Measurements from ENCODE around the gene SYP.
A peak's percentile ranks its signal among the peaks of the same experiment; 100 is the strongest.

Gene SYP

GRCh38 chrX:49167740-49168108 is 32.3 kb downstream of the SYP start:
- peak overlapping the region; percentile 59 for H3K4me3 ChIP-seq (ENCODE audit: low read depth, low read length)
- H3K27ac ChIP-seq (ENCODE audit: low read depth, low read length) = no peak overlapping the region
- peaks cover 17% of the 10 kb centered on the region; the same call in 1 of the 2 replicates for H3K4me1 ChIP-seq (ENCODE audit: control insufficient read depth, insufficient read depth, low read length)
- H3K27me3 ChIP-seq (ENCODE audit: control insufficient read depth, insufficient read depth, low read length) = peaks cover 31% of the 10 kb centered on the region
- H3K36me3 ChIP-seq (ENCODE audit: control insufficient read depth, insufficient read depth, low read length) = no peaks in the 10 kb centered on the region
- peaks cover 15% of the 10 kb centered on the region; the same call in 1 of the 2 replicates for H3K9me3 ChIP-seq (ENCODE audit: control insufficient read depth, insufficient read depth, low read depth, low read length)
- no peak overlapping the region for H3K9ac ChIP-seq (ENCODE audit: low read length)

- H3K4me1 ChIP-seq (ENCODE audit: control insufficient read depth, insufficient read depth, low read length) = peaks cover 17% of the 10 kb centered on the region; the same call in 1 of the 2 replicates
- H3K27me3 ChIP-seq (ENCODE audit: control insufficient read depth, insufficient read depth, low read length) = peaks cover 30% of the 10 kb centered on the region
- H3K9ac ChIP-seq (ENCODE audit: low read length) = peak overlapping the region; percentile 49
- H3K27ac ChIP-seq (ENCODE audit: low read depth, low read length) = no peak overlapping the region
- H3K36me3 ChIP-seq (ENCODE audit: control insufficient read depth, insufficient read depth, low read length) = no peaks in the 10 kb centered on the region
- peak overlapping the region; percentile 59 for H3K4me3 ChIP-seq (ENCODE audit: low read depth, low read length)
- H3K9me3 ChIP-seq (ENCODE audit: control insufficient read depth, insufficient read depth, low read depth, low read length) = peaks cover 18% of the 10 kb centered on the region; the same call in 1 of the 2 replicates
These were observed 32.9 kb downstream of the SYP start for GRCh38 chrX:49166914-49167739.

GRCh38 chrX:49165901-49166881 is 33.8 kb downstream of the SYP start:
- Histone ChIP-seq H3K9me3 (ENCODE audit: control insufficient read depth, insufficient read depth, low read depth, low read length) (peaks cover 18% of the 10 kb centered on the region; the same call in 1 of the 2 replicates), H3K27me3 (ENCODE audit: control insufficient read depth, insufficient read depth, low read length) (peaks cover 33% of the 10 kb centered on the region), H3K4me1 (ENCODE audit: control insufficient read depth, insufficient read depth, low read length) (peaks cover 17% of the 10 kb centered on the region; the same call in 1 of the 2 replicates), H3K9ac (ENCODE audit: low read length) (peak overlapping the region; percentile 0), H3K27ac (ENCODE audit: low read depth, low read length) (no peak overlapping the region), H3K4me3 (ENCODE audit: low read depth, low read length) (peak overlapping the region; percentile 59), H3K36me3 (ENCODE audit: control insufficient read depth, insufficient read depth, low read length) (no peaks in the 10 kb centered on the region)

GRCh38 chrX:49164589-49165360 is 35.2 kb downstream of the SYP start:
- H3K36me3 ChIP-seq (ENCODE audit: control insufficient read depth, insufficient read depth, low read length) = no peaks in the 10 kb centered on the region
- H3K27me3 ChIP-seq (ENCODE audit: control insufficient read depth, insufficient read depth, low read length) = peaks cover 29% of the 10 kb centered on the region
- peaks cover 18% of the 10 kb centered on the region; the same call in 1 of the 2 replicates for H3K9me3 ChIP-seq (ENCODE audit: control insufficient read depth, insufficient read depth, low read depth, low read length)
- no peak overlapping the region for H3K4me3 ChIP-seq (ENCODE audit: low read depth, low read length)
- H3K27ac ChIP-seq (ENCODE audit: low read depth, low read length) = no peak overlapping the region
- H3K9ac ChIP-seq (ENCODE audit: low read length) = no peak overlapping the region
- peaks cover 17% of the 10 kb centered on the region; the same call in 1 of the 2 replicates for H3K4me1 ChIP-seq (ENCODE audit: control insufficient read depth, insufficient read depth, low read length)

- peak overlapping the region; percentile 65 for H3K9ac ChIP-seq (ENCODE audit: low read length)
- peaks cover 34% of the 10 kb centered on the region for H3K27me3 ChIP-seq (ENCODE audit: control insufficient read depth, insufficient read depth, low read length)
- no peaks in the 10 kb centered on the region for H3K36me3 ChIP-seq (ENCODE audit: control insufficient read depth, insufficient read depth, low read length)
- H3K4me1 ChIP-seq (ENCODE audit: control insufficient read depth, insufficient read depth, low read length) = peaks cover 17% of the 10 kb centered on the region; the same call in 1 of the 2 replicates
- peaks cover 15% of the 10 kb centered on the region; the same call in 1 of the 2 replicates for H3K9me3 ChIP-seq (ENCODE audit: control insufficient read depth, insufficient read depth, low read depth, low read length)
- H3K4me3 ChIP-seq (ENCODE audit: low read depth, low read length) = peak overlapping the region; percentile 59
- 0 out of 2 replicates have a peak overlapping the region, but pooled peaks have one; percentile 42 for H3K27ac ChIP-seq (ENCODE audit: low read depth, low read length)
These were observed 36.2 kb downstream of the SYP start for GRCh38 chrX:49163555-49164419.

GRCh38 chrX:49162620-49163019 is 37.4 kb downstream of the SYP start, which contains the start of gene MAGIX:
Gene MAGIX (plus strand): TSS chrX:49162758. CDS start chrX:49162890, 132 bp downstream.
- Histone ChIP-seq H3K27ac (ENCODE audit: low read depth, low read length) (no peak within 1 kb of the TSS), H3K4me1 (ENCODE audit: control insufficient read depth, insufficient read depth, low read length) (peaks cover 14% of the 10 kb centered on the region; the same call in 1 of the 2 replicates), H3K27me3 (ENCODE audit: control insufficient read depth, insufficient read depth, low read length) (peaks cover 42% of the 10 kb centered on the region), H3K36me3 (ENCODE audit: control insufficient read depth, insufficient read depth, low read length) (no peaks in the 10 kb centered on the region), H3K9me3 (ENCODE audit: control insufficient read depth, insufficient read depth, low read depth, low read length) (peaks cover 15% of the 10 kb centered on the region; the same call in 1 of the 2 replicates), H3K9ac (ENCODE audit: low read length) (no peak within 1 kb of the TSS), H3K4me3 (ENCODE audit: low read depth, low read length) (peak within 1 kb of the TSS; percentile 59)

GRCh38 chrX:49161632-49162031 is 38.4 kb downstream of the SYP start:
- Histone ChIP-seq H3K4me1 (ENCODE audit: control insufficient read depth, insufficient read depth, low read length) (peaks cover 5% of the 10 kb centered on the region; the same call in 1 of the 2 replicates), H3K4me3 (ENCODE audit: low read depth, low read length) (no peak overlapping the region), H3K27me3 (ENCODE audit: control insufficient read depth, insufficient read depth, low read length) (peaks cover 44% of the 10 kb centered on the region), H3K9ac (ENCODE audit: low read length) (no peak overlapping the region), H3K27ac (ENCODE audit: low read depth, low read length) (no peak overlapping the region), H3K9me3 (ENCODE audit: control insufficient read depth, insufficient read depth, low read depth, low read length) (peaks cover 15% of the 10 kb centered on the region; the same call in 1 of the 2 replicates), H3K36me3 (ENCODE audit: control insufficient read depth, insufficient read depth, low read length) (no peaks in the 10 kb centered on the region)

GRCh38 chrX:49160908-49161307 is 39.1 kb downstream of the SYP start:
- peaks cover 4% of the 10 kb centered on the region; the same call in 1 of the 2 replicates for H3K4me1 ChIP-seq (ENCODE audit: control insufficient read depth, insufficient read depth, low read length)
- no peak overlapping the region for H3K4me3 ChIP-seq (ENCODE audit: low read depth, low read length)
- no peak overlapping the region for H3K9ac ChIP-seq (ENCODE audit: low read length)
- H3K27me3 ChIP-seq (ENCODE audit: control insufficient read depth, insufficient read depth, low read length) = peaks cover 43% of the 10 kb centered on the region
- H3K36me3 ChIP-seq (ENCODE audit: control insufficient read depth, insufficient read depth, low read length) = no peaks in the 10 kb centered on the region
- H3K27ac ChIP-seq (ENCODE audit: low read depth, low read length) = no peak overlapping the region
- H3K9me3 ChIP-seq (ENCODE audit: control insufficient read depth, insufficient read depth, low read depth, low read length) = peaks cover 15% of the 10 kb centered on the region; the same call in 1 of the 2 replicates

GRCh38 chrX:49157194-49157593 is 42.8 kb downstream of the SYP start:
- Histone ChIP-seq H3K27me3 (ENCODE audit: control insufficient read depth, insufficient read depth, low read length) (peaks cover 27% of the 10 kb centered on the region), H3K4me1 (ENCODE audit: control insufficient read depth, insufficient read depth, low read length) (peaks cover 5% of the 10 kb centered on the region; the same call in 1 of the 2 replicates), H3K27ac (ENCODE audit: low read depth, low read length) (no peak overlapping the region), H3K9me3 (ENCODE audit: control insufficient read depth, insufficient read depth, low read depth, low read length) (no peaks in the 10 kb centered on the region; the same call in 1 of the 2 replicates), H3K4me3 (ENCODE audit: low read depth, low read length) (peak overlapping the region; percentile 9; the same call in 1 of the 2 replicates), H3K9ac (ENCODE audit: low read length) (no peak overlapping the region), H3K36me3 (ENCODE audit: control insufficient read depth, insufficient read depth, low read length) (no peaks in the 10 kb centered on the region)

Measured in HUES6 (cell line).